ENCODE results near the gene FAM234B. TPM values are rescaled to one million over a fixed set of nuclear protein-coding genes. Genes with fewer than 3 reads are reported as not detected.

The FAM234B gene
- total and polyA plus RNA-seq, 2 donors (not counting 1 experiment from before 2014, with no cell fraction given) = 2.6 to 8.2 TPM

DNA sequence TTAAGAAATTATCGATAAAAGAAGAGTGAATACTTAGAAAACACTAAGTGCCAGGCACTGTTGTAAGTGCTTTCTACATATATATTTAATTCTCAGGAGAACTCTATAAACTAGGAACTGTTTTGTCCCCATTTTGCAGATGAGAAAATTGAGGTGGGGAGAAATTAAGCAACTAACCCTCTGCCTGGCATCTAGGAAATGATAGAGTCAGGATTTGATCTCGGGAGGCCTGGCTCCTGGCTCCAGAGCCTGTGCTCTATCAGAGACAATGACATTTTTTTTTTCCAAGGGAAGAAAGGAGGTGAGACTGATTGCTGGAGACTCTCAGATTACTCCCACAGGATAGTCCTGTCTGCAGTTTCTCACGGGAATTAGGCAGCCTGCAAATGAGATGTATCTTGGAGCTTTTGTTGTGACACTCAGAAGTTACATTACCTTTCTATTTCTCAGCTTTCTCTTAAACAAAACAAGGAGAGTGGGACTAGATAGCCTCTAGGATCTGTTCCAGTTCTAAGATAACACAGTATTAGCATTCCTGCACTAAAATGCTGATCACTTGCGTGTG lies 1.4 kb upstream of the FAM234B start:
- POLR2A ChIA-PET = no interaction called here
- Mint-ChIP-seq H3K9me3 (ENCODE audit: insufficient read depth) (no peaks in the 10 kb centered on the region), H3K27ac (no peak overlapping the region), H3K27me3 (no peaks in the 10 kb centered on the region), H3K4me3 (no peak overlapping the region), H3K4me1 (peaks cover 29% of the 10 kb centered on the region)
- Histone ChIP-seq H3K4me3 (ENCODE audit: control extremely low read depth in 1 of 5, extremely low read depth in 1 of 5, insufficient read depth in 1 of 5, low read depth in 2 of 5, low read length in 4 of 5) (no peak overlapping the region), H3K27me3 (replicated peaks in 1 of 4; ENCODE audit: control extremely low read depth in 1 of 4, control insufficient read depth in 3 of 4, insufficient read depth in 4 of 4, low read length in 3 of 4) (no peaks in the 10 kb centered on the region), H3K27ac (ENCODE audit: low read length in 2 of 2) (no peak overlapping the region), H3K36me3 (replicated peaks in 1 of 2; ENCODE audit: control extremely low read depth in 1 of 2, control insufficient read depth in 1 of 2, extremely low read depth in 1 of 2, insufficient read depth in 2 of 2, low read length in 1 of 2) (no peaks in the 10 kb centered on the region), H3K9ac (ENCODE audit: low read length) (no peak overlapping the region), H2AFZ (ENCODE audit: insufficient read depth, low read depth, low read length, poor library complexity, severe bottlenecking) (no peak overlapping the region), H3K4me1 (ENCODE audit: control insufficient read depth in 2 of 2, insufficient read depth in 2 of 2, low read length in 2 of 2) (peaks cover 24 to 26% of the 10 kb centered on the region in 2 donors), H3K4me2 (replicated peaks; ENCODE audit: low read depth, low read length, poor library complexity, severe bottlenecking) (no peak overlapping the region), H3K79me2 (ENCODE audit: control insufficient read depth, insufficient read depth, low read length) (peaks cover 9% of the 10 kb centered on the region), H4K20me1 (ENCODE audit: control insufficient read depth, insufficient read depth, low read length, poor library complexity, severe bottlenecking) (no peaks in the 10 kb centered on the region), H3K9me3 (ENCODE audit: control extremely low read depth in 1 of 3, control insufficient read depth in 2 of 3, insufficient read depth in 1 of 3, low read length in 2 of 3) (no peaks in the 10 kb centered on the region)
- 100% methylated on average over 1 of the region's 4 CpGs for WGBS (ENCODE audit: insufficient coverage)
- ATAC-seq (ENCODE audit: low read depth) (no peak), DNase-seq (no peak)
- intact Hi-C loops (cut with micrococcal nuclease) = no loop called here
- CTCF ChIA-PET = interaction anchor here (1.3 to 3.4 kb wide), 4 partner anchors 13 to 255 kb away, joined by 4 to 34 read pairs (median 6); no protein-coding TSS in a partner anchor
- TF ChIP-seq CTCF (IDR thresholded peaks at IDR 0.05) (no peak), EZH2 (IDR thresholded peaks at IDR 0.05; ENCODE audit: borderline replicate concordance, insufficient read depth, low read depth, low read length, poor library complexity, severe bottlenecking) (no peak)

DNA sequence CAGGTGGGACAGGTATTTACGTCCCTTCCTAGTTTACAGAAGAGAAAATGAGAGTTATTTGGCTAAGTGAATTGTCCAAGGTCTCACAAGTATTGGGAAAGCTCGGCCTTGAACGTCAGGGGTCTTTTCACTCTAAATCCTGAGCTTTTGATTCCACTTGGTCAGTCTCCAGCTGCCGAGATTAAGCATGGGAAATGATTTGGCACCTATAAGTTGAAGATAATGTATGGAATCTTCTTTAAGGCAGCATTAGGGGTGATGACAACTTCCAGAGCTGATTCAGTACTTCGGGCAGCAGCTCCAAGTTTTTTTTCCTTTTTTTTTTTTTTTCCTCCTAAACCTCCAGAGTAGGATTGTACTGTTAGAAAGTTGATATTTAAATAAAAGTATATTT lies 722 bp downstream of the FAM234B start:
- Histone ChIP-seq H3K9me3 (ENCODE audit: control extremely low read depth in 1 of 3, control insufficient read depth in 2 of 3, insufficient read depth in 1 of 3, low read length in 2 of 3) (no peaks in the 10 kb centered on the region), H3K79me2 (ENCODE audit: control insufficient read depth, insufficient read depth, low read length) (peaks cover 9% of the 10 kb centered on the region), H3K4me3 (ENCODE audit: control extremely low read depth in 1 of 5, extremely low read depth in 1 of 5, insufficient read depth in 1 of 5, low read depth in 2 of 5, low read length in 4 of 5) (peak overlapping the region; percentile 34 to 98 (median 88)), H3K4me2 (replicated peaks; ENCODE audit: low read depth, low read length, poor library complexity, severe bottlenecking) (peak overlapping the region; percentile 89), H3K27ac (ENCODE audit: low read length in 2 of 2) (peak overlapping the region in 1 of 2 donors; percentile 77), H4K20me1 (ENCODE audit: control insufficient read depth, insufficient read depth, low read length, poor library complexity, severe bottlenecking) (no peaks in the 10 kb centered on the region), H2AFZ (ENCODE audit: insufficient read depth, low read depth, low read length, poor library complexity, severe bottlenecking) (peak overlapping the region; percentile 100), H3K36me3 (replicated peaks in 1 of 2; ENCODE audit: control extremely low read depth in 1 of 2, control insufficient read depth in 1 of 2, extremely low read depth in 1 of 2, insufficient read depth in 2 of 2, low read length in 1 of 2) (no peaks in the 10 kb centered on the region), H3K9ac (ENCODE audit: low read length) (peak overlapping the region; percentile 95), H3K4me1 (ENCODE audit: control insufficient read depth in 2 of 2, insufficient read depth in 2 of 2, low read length in 2 of 2) (peaks cover 15 to 16% of the 10 kb centered on the region in 2 donors), H3K27me3 (replicated peaks in 1 of 4; ENCODE audit: control extremely low read depth in 1 of 4, control insufficient read depth in 3 of 4, insufficient read depth in 4 of 4, low read length in 3 of 4) (no peaks in the 10 kb centered on the region)
- ChIA-PET CTCF (interaction anchor here (0.9 to 3.4 kb wide), 6 partner anchors 21 to 172 kb away, joined by 3 to 34 read pairs (median 4); no protein-coding TSS in a partner anchor), POLR2A (interaction anchor here (0.7 kb wide), 1 partner anchor 1687 kb away, joined by 4 read pairs; no protein-coding TSS in a partner anchor)
- H3K4me1 Mint-ChIP-seq = peaks cover 19% of the 10 kb centered on the region
- H3K4me3 Mint-ChIP-seq = peak overlapping the region; percentile 90
- DNase-seq (no peak), ATAC-seq (ENCODE audit: low read depth) (no peak)
- intact Hi-C loops (cut with micrococcal nuclease) = loop anchor here (1.0 to 2.0 kb wide), 2 partner anchors 45 to 56 kb away; partner anchors contain the start of gene HEBP1
- H3K27ac Mint-ChIP-seq = peak overlapping the region; percentile 38
- WGBS (ENCODE audit: insufficient coverage) = 18% methylated on average over 2 of the region's 5 CpGs
- H3K27me3 Mint-ChIP-seq = no peaks in the 10 kb centered on the region
- TF ChIP-seq CTCF (IDR thresholded peaks at IDR 0.05) = no peak
- no peak for TF ChIP-seq EZH2 (IDR thresholded peaks at IDR 0.05; ENCODE audit: borderline replicate concordance, insufficient read depth, low read depth, low read length, poor library complexity, severe bottlenecking)
- no peaks in the 10 kb centered on the region for H3K9me3 Mint-ChIP-seq (ENCODE audit: insufficient read depth)
